ENCODE data around the gene MCC.

GRCh38 chr5:113142186-113142585 is 346.1 kb downstream of the MCC start:
- TF ChIP-seq CTCF (optimal IDR thresholded peaks at IDR 0.05 in 1 of 3, IDR thresholded peaks at IDR 0.05 in 1 of 3, conservative IDR thresholded peaks at IDR 0.05 in 1 of 3; ENCODE audit: extremely low read depth in 1 of 3, insufficient read depth in 2 of 3, low read length in 3 of 3) (no peak), EZH2 (IDR thresholded peaks at IDR 0.05; ENCODE audit: low read length) (no peak)
